Esophagus (tissue), 2 donors: ENCODE measurements around the gene RBM10. TPM values are rescaled to one million over a fixed set of nuclear protein-coding genes. Genes with fewer than 3 reads are reported as not detected.
"Not testable (repeated sequence)": the region's sequence is repeated elsewhere in the genome, so short reads cannot be mapped to it uniquely, and the experiment has no call there.

ENCODE experiments used
- H3K27ac ChIP-seq, 2 donors: one replicate each; pipeline ENCODE4 v1.5.1; 2013; ENCODE audit warnings: low read depth in 2 of 2, mild to moderate bottlenecking in 2 of 2, inconsistent platforms in 1 of 2, low read length in 1 of 2, moderate library complexity in 1 of 2
- H3K27me3 ChIP-seq, 2 donors: one replicate each; pipeline ENCODE4 v1.6.1; 2013; ENCODE audit warnings: low read length in 2 of 2, control low read depth in 1 of 2, mild to moderate bottlenecking in 1 of 2; ENCODE audit not compliant: insufficient read depth in 2 of 2, control insufficient read depth in 1 of 2
- H3K36me3 ChIP-seq, 2 donors: one replicate each; pipeline ENCODE4 v1.6.1; 2013; ENCODE audit warnings: low read length in 1 of 2; ENCODE audit not compliant: control insufficient read depth in 2 of 2, insufficient read depth in 2 of 2
- H3K4me1 ChIP-seq, 2 donors: one replicate each; pipeline ENCODE4 v1.6.1; 2013; ENCODE audit warnings: low read length in 1 of 2; ENCODE audit not compliant: control insufficient read depth in 2 of 2, insufficient read depth in 2 of 2
- H3K4me3 ChIP-seq, 2 donors: one replicate each; pipeline ENCODE4 v1.5.1; 2013; ENCODE audit warnings: low read length in 2 of 2, mild to moderate bottlenecking in 2 of 2, low read depth in 1 of 2, moderate library complexity in 1 of 2
- H3K9me3 ChIP-seq, 2 donors: one replicate each; pipeline ENCODE4 v1.6.1; 2013; ENCODE audit warnings: mild to moderate bottlenecking in 2 of 2, low read depth in 1 of 2, low read length in 1 of 2, moderate library complexity in 1 of 2; ENCODE audit not compliant: control insufficient read depth in 2 of 2, insufficient read depth in 1 of 2
- WGBS, 2 donors: extraction: QIAGEN DNeasy Blood & Tissue Kit; methylation state at CpG; one replicate each; pipeline ENCODE4 v1.1.7; 2013; 5-methylcytosine and 5-hydroxymethylcytosine counted together
- polyA plus RNA-seq, 2 donors: library from polyadenylated mRNA; stranded (reverse); fragments of 200-250 nt; gene quantifications; one replicate each; pipeline ENCODE4 v1.2.3, GENCODE V29; 2013
- donor health status: healthy with polysubstance abuse.
- donor health status: Bipolar disorder and iron deficiency.

The RBM10 gene
- polyA plus RNA-seq, result 10 to 100 TPM; 24.8 to 35.7 TPM

- WGBS, 2 donors, result 0 to 24% methylated on average over 51 to 54 of the region's 54 CpGs
- H3K27ac ChIP-seq, result peak within 1 kb of the TSS; percentile 97 to 98
Observed at GRCh38 chrX:47144626-47145394, at the start of gene RBM10, which contains the start of gene NDUFB11. TSS of gene RBM10 (plus strand) at chrX:47145221. CDS start at chrX:47147482, 2,261 bp downstream. TSS of gene NDUFB11 (minus strand) at chrX:47144702. CDS start at chrX:47144679, 23 bp downstream.

GRCh38 chrX:47097018-47097417 lies 48.0 kb upstream of the RBM10 start:
- Histone ChIP-seq H3K27me3 (peaks cover 0 to 4% of the 10 kb centered on the region in 2 donors), H3K9me3 (no peaks in the 10 kb centered on the region), H3K4me3 (no peak overlapping the region), H3K36me3 (no peaks in the 10 kb centered on the region), H3K27ac (no peak overlapping the region), H3K4me1 (no peaks in the 10 kb centered on the region)
- 77 to 84% methylated on average over 4 of the region's 4 CpGs for WGBS, 2 donors

More at GRCh38 chrX:47144626-47145394, at the start of gene RBM10, which contains the start of gene NDUFB11:
- Histone ChIP-seq H3K4me1 (peaks cover 0 to 6% of the 10 kb centered on the region in 2 donors), H3K4me3 (peak within 1 kb of the TSS; percentile 58 to 88), H3K9me3 (no peaks in the 10 kb centered on the region), H3K36me3 (peaks cover 0 to 9% of the 10 kb centered on the region in 2 donors), H3K27me3 (peaks cover 0 to 5% of the 10 kb centered on the region in 2 donors)

GRCh38 chrX:47098338-47099094 lies 46.5 kb upstream of the RBM10 start:
- H3K27me3 ChIP-seq, result peaks cover 0 to 4% of the 10 kb centered on the region in 2 donors
- H3K4me1 ChIP-seq, result no peaks in the 10 kb centered on the region
- H3K9me3 ChIP-seq, result no peaks in the 10 kb centered on the region
- no peak overlapping the region for H3K4me3 ChIP-seq
- 61 to 81% methylated on average over 2 of the region's 2 CpGs for WGBS, 2 donors
- H3K27ac ChIP-seq, result no peak overlapping the region
- H3K36me3 ChIP-seq, result no peaks in the 10 kb centered on the region

- Histone ChIP-seq H3K27me3 (peaks cover 0 to 4% of the 10 kb centered on the region in 2 donors), H3K9me3 (no peaks in the 10 kb centered on the region), H3K36me3 (no peaks in the 10 kb centered on the region), H3K27ac (no peak overlapping the region), H3K4me3 (no peak overlapping the region), H3K4me1 (no peaks in the 10 kb centered on the region)
- WGBS, 2 donors, result 66 to 92% methylated on average over 4 of the region's 4 CpGs
Observed at GRCh38 chrX:47101206-47101605, 43.8 kb upstream of the RBM10 start.

GRCh38 chrX:47110936-47111615 lies 33.9 kb upstream of the RBM10 start:
- WGBS, 2 donors, result 98% methylated on average over 31 to 40 of the region's 40 CpGs
- H3K9me3 ChIP-seq, H3K4me1 ChIP-seq, H3K27me3 ChIP-seq, H3K36me3 ChIP-seq, H3K27ac ChIP-seq, H3K4me3 ChIP-seq: not testable (repeated sequence)

GRCh38 chrX:47112316-47112954 lies 32.6 kb upstream of the RBM10 start:
- Histone ChIP-seq H3K36me3 (no peaks in the 10 kb centered on the region), H3K9me3 (no peaks in the 10 kb centered on the region), H3K27ac (no peak overlapping the region), H3K4me3 (no peak overlapping the region), H3K4me1 (no peaks in the 10 kb centered on the region), H3K27me3 (no peaks in the 10 kb centered on the region)
- 35 to 62% methylated on average over 9 of the region's 9 CpGs for WGBS, 2 donors

- not testable (repeated sequence) for H3K27ac ChIP-seq, H3K9me3 ChIP-seq, H3K4me3 ChIP-seq, H3K36me3 ChIP-seq, H3K4me1 ChIP-seq, H3K27me3 ChIP-seq
- WGBS, 2 donors, result 89 to 93% methylated on average over 7 of the region's 7 CpGs
Observed at GRCh38 chrX:47116551-47117110, 28.4 kb upstream of the RBM10 start.

- not testable (repeated sequence) for H3K36me3 ChIP-seq, H3K27me3 ChIP-seq, H3K9me3 ChIP-seq, H3K4me1 ChIP-seq, H3K27ac ChIP-seq, H3K4me3 ChIP-seq
- WGBS, 2 donors, result 71 to 74% methylated on average over 3 of the region's 3 CpGs
Observed at GRCh38 chrX:47124466-47124865, 20.6 kb upstream of the RBM10 start.
